GM12878 (cell line): ENCODE results near the gene CHPT1. TPM values are rescaled to one million over a fixed set of nuclear protein-coding genes. Genes with fewer than 3 reads are reported as not detected.

Experiments used
- ATAC-seq: fragments of 200-7000 bp; cut with Tn5 transposase; 3 replicates; pipeline ENCODE4 v1.9.1; 2020; ENCODE audit warnings: mild to moderate bottlenecking, moderate library complexity
- BruUV-seq: library from RNA; stranded (reverse); fragments of 400-500 nt; replicated peaks from 2 replicates; lab custom pipeline; 2021; lab: Mats Ljungman, UMichigan
- CTCF ChIA-PET: fragments of 300-600 bp; sonication (Branson Sonifier 250); formaldehyde crosslinking; extraction: SDS; loops from one replicate; lab custom pipeline; 2021; ENCODE audit warnings: inconsistent platforms; lab: Yijun Ruan, JAX
- POLR2A ChIA-PET: fragments of 350-600 bp; formaldehyde crosslinking; extraction: SDS; loops from one replicate; lab custom pipeline; 2021; ENCODE audit warnings: inconsistent platforms; lab: Charles Lee
- RAD21 ChIA-PET: fragments of 300-600 bp; sonication (Branson Sonifier 250); formaldehyde crosslinking; loops from one replicate; lab custom pipeline; 2023; ENCODE audit warnings: antibody characterized with exemption; ENCODE audit not compliant: unreplicated experiment; lab: Charles Lee
- SMC1A ChIA-PET: fragments of 300-600 bp; sonication (Branson Sonifier 250); formaldehyde crosslinking; loops from one replicate; lab custom pipeline; 2023; ENCODE audit not compliant: unreplicated experiment, uncharacterized antibody; lab: Charles Lee
- DNase-seq: peaks from one replicate; pipeline ENCODE4 v3.0.0-alpha.2; 2011; ENCODE audit warnings: low read depth, low spot score
- FAIRE-seq: peaks from 3 replicates; lab custom pipeline; 2011; peaks lifted over from hg19 to GRCh38; lab: Jason Lieb, UNC
- H2AFZ ChIP-seq: 2 replicates; pipeline ENCODE4 v1.6.0; 2011; ENCODE audit warnings: low read depth, low read length, control low read depth; ENCODE audit not compliant: control insufficient read depth
- H3K27ac ChIP-seq: 2 replicates; pipeline ENCODE4 v1.5.1; 2011; ENCODE audit warnings: control low read depth; ENCODE audit not compliant: control insufficient read depth, insufficient read depth
- H3K27me3 ChIP-seq, 2 experiments: replicated peaks in 1 of 2; 2 replicates each; pipeline versions ENCODE4 v1.6.0 to v1.6.1; 2011; ENCODE audit warnings: low read length in 1 of 2; ENCODE audit not compliant: control insufficient read depth in 2 of 2, insufficient read depth in 2 of 2
- H3K36me3 ChIP-seq, 2 experiments: 2 replicates each; pipeline ENCODE4 v1.5.1; 2011; ENCODE audit warnings: low read length in 1 of 2; ENCODE audit not compliant: control insufficient read depth in 2 of 2, insufficient read depth in 2 of 2
- H3K4me1 ChIP-seq: 2 replicates; pipeline ENCODE4 v1.6.1; 2011; ENCODE audit warnings: mild to moderate bottlenecking, low read length, moderate library complexity, mixed read lengths; ENCODE audit not compliant: control insufficient read depth, insufficient read depth
- H3K4me2 ChIP-seq: 2 replicates; pipeline ENCODE4 v1.6.0; 2011; ENCODE audit warnings: control low read depth; ENCODE audit not compliant: control insufficient read depth, insufficient read depth
- H3K4me3 ChIP-seq: fragments of 200-600 bp; sonication (generic); 2 replicates; pipeline ENCODE4 v1.5.1; 2016
- H3K79me2 ChIP-seq: 2 replicates; pipeline ENCODE4 v1.6.0; 2011; ENCODE audit warnings: low read length; ENCODE audit not compliant: control insufficient read depth, insufficient read depth
- H3K9ac ChIP-seq: 2 replicates; pipeline ENCODE4 v1.8.0; 2011; ENCODE audit warnings: low read length, control low read depth, mixed read lengths; ENCODE audit not compliant: control insufficient read depth, insufficient read depth
- H3K9me3 ChIP-seq: replicated peaks from 3 replicates; pipeline ENCODE4 v1.5.1; 2011; ENCODE audit warnings: mild to moderate bottlenecking, low read length; ENCODE audit not compliant: control insufficient read depth, insufficient read depth
- H4K20me1 ChIP-seq: 2 replicates; pipeline ENCODE4 v1.6.0; 2011; ENCODE audit not compliant: control insufficient read depth, insufficient read depth
- ASH2L ChIP-seq: fragments of 300-600, 200-600 bp; sonication (generic); IDR thresholded peaks from 2 replicates; pipeline ENCODE4 v1.6.1; 2017; ENCODE audit warnings: low read depth, mild to moderate bottlenecking, borderline replicate concordance
- BCL3 ChIP-seq: IDR thresholded peaks from 2 replicates; pipeline ENCODE4 v1.6.1; 2011; ENCODE audit warnings: borderline replicate concordance, low read depth, mild to moderate bottlenecking, moderate library complexity, low read length; ENCODE audit not compliant: insufficient read depth, poor library complexity, severe bottlenecking
- BRCA1 ChIP-seq: IDR thresholded peaks from 2 replicates; pipeline ENCODE4 v1.6.1; 2011; ENCODE audit warnings: low read depth, low read length, improper control_type of control experiment
- CBX3 ChIP-seq: fragments of 200-600 bp; sonication (generic); IDR thresholded peaks from 2 replicates; pipeline ENCODE4 v1.6.1; 2016; ENCODE audit warnings: low read depth, borderline replicate concordance
- E4F1 ChIP-seq: fragments of 450-650 bp; IDR thresholded peaks from 2 replicates; pipeline ENCODE4 v1.6.1; 2018; ENCODE audit warnings: borderline replicate concordance, mild to moderate bottlenecking; ENCODE audit not compliant: partially characterized antibody
- PAX8 ChIP-seq: fragments of 450-650 bp; IDR thresholded peaks from 2 replicates; pipeline ENCODE4 v1.6.1; 2017; ENCODE audit warnings: mild to moderate bottlenecking, moderate library complexity
- PBX3 ChIP-seq: IDR thresholded peaks from 2 replicates; pipeline ENCODE4 v1.6.1; 2011; ENCODE audit warnings: mild to moderate bottlenecking, low read depth, low read length, moderate library complexity; ENCODE audit not compliant: insufficient replicate concordance
- POLR2AphosphoS5 ChIP-seq: IDR thresholded peaks from 2 replicates; pipeline ENCODE4 v1.6.1; 2011; ENCODE audit warnings: mild to moderate bottlenecking, low read length, inconsistent platforms
- SMARCA5 ChIP-seq: fragments of 450-650 bp; IDR thresholded peaks from 2 replicates; pipeline ENCODE4 v1.6.1; 2017; ENCODE audit warnings: mild to moderate bottlenecking
- SREBF1 ChIP-seq: IDR thresholded peaks from 2 replicates; pipeline ENCODE4 v1.6.1; 2012; ENCODE audit warnings: mild to moderate bottlenecking, low read length
- SRF ChIP-seq, 2 experiments: IDR thresholded peaks; 2 replicates each; pipeline ENCODE4 v1.6.1; 2011; ENCODE audit warnings: low read depth in 2 of 2, low read length in 2 of 2, mild to moderate bottlenecking in 1 of 2, moderate library complexity in 1 of 2
- SUZ12 ChIP-seq: fragments of 200-600 bp; sonication (generic); IDR thresholded peaks from one replicate; pipeline ENCODE4 v1.6.1; 2018; ENCODE audit warnings: antibody characterized with exemption, mild to moderate bottlenecking; ENCODE audit not compliant: unreplicated experiment
- ZNF207 ChIP-seq: fragments of 450-650 bp; IDR thresholded peaks from 2 replicates; pipeline ENCODE4 v1.6.1; 2014; ENCODE audit warnings: antibody characterized with exemption, mild to moderate bottlenecking, borderline replicate concordance
- ZNF384 ChIP-seq: IDR thresholded peaks from 2 replicates; pipeline ENCODE4 v1.6.1; 2012; ENCODE audit warnings: low read depth, mild to moderate bottlenecking, low read length, improper control_type of control experiment, borderline replicate concordance
- in situ Hi-C: fragments of 300-500 bp; cut with MboI; formaldehyde crosslinking; loops from 9 replicates; pipeline ENCODE4 v1.14.3; 2018; ENCODE audit warnings: mixed read lengths
- intact Hi-C: fragments of 100-400 bp; cut with micrococcal nuclease; formaldehyde crosslinking; loops from one replicate; pipeline ENCODE4 v1.14.2; 2022; ENCODE audit not compliant: unreplicated experiment
- polyA plus RNA-seq, 11 experiments: library from polyadenylated mRNA; depleted of rRNA in 4 of 11; unstranded in 6 of 11; stranded (reverse) in 5 of 11; fragments of >200 nt; fragmentation: Nextera tagmentation in 4 of 11; fragmentation: Illumina TruSeq in 1 of 11; extraction: Ambion mirVana in 4 of 11; extraction: Trizol in 1 of 11; gene quantifications; 1 replicate in 1 of 11; 2 replicates in 10 of 11; pipeline versions ENCODE4 v1.2.1 to v1.2.3, GENCODE V29; 2011 to 2016; ENCODE audit warnings: inconsistent platforms in 2 of 11, missing spikeins in 2 of 11, low read depth in 1 of 11
- total RNA-seq, 4 experiments: library from RNA; depleted of rRNA in 3 of 4; stranded (reverse); fragments of >200 nt in 3 of 4; fragmentation: Illumina TruSeq in 1 of 4; extraction: Trizol in 1 of 4; gene quantifications; 2 replicates each; pipeline versions ENCODE4 v1.2.1 to v1.2.3, GENCODE V29; 2013 to 2021
- TF ChIP-seq, protein P1 (sequence below): IDR thresholded peaks from 2 replicates; pipeline ENCODE4 v1.6.1; 2012; ENCODE audit warnings: improper control_type of control experiment, low read depth, low read length; ENCODE audit not compliant: insufficient replicate concordance

The CHPT1 gene
- total and polyA plus RNA-seq, 10 of the 15 experiments (the other 5 are each of a cell fraction or from before 2014, with no cell fraction given) = 0.85 to 10.2 (median 3.9) TPM

- in situ Hi-C loops = no loop called here
- RAD21 ChIA-PET = no interaction called here
- FAIRE-seq = no peak
- TF ChIP-seq BRCA1 (no peak), CBX3 (no peak), ZNF207 (no peak), SUZ12 (no peak), PBX3 (no peak), SRF (IDR thresholded peaks at IDR 0.05; ENCODE audit: low read depth in 2 of 2, low read length in 2 of 2) (no peak), SMARCA5 (no peak), E4F1 (no peak), ASH2L (no peak), POLR2AphosphoS5 (no peak), ZNF384 (no peak), BCL3 (no peak), SREBF1 (no peak), PAX8 (no peak)
- TF ChIP-seq, protein P1, sequence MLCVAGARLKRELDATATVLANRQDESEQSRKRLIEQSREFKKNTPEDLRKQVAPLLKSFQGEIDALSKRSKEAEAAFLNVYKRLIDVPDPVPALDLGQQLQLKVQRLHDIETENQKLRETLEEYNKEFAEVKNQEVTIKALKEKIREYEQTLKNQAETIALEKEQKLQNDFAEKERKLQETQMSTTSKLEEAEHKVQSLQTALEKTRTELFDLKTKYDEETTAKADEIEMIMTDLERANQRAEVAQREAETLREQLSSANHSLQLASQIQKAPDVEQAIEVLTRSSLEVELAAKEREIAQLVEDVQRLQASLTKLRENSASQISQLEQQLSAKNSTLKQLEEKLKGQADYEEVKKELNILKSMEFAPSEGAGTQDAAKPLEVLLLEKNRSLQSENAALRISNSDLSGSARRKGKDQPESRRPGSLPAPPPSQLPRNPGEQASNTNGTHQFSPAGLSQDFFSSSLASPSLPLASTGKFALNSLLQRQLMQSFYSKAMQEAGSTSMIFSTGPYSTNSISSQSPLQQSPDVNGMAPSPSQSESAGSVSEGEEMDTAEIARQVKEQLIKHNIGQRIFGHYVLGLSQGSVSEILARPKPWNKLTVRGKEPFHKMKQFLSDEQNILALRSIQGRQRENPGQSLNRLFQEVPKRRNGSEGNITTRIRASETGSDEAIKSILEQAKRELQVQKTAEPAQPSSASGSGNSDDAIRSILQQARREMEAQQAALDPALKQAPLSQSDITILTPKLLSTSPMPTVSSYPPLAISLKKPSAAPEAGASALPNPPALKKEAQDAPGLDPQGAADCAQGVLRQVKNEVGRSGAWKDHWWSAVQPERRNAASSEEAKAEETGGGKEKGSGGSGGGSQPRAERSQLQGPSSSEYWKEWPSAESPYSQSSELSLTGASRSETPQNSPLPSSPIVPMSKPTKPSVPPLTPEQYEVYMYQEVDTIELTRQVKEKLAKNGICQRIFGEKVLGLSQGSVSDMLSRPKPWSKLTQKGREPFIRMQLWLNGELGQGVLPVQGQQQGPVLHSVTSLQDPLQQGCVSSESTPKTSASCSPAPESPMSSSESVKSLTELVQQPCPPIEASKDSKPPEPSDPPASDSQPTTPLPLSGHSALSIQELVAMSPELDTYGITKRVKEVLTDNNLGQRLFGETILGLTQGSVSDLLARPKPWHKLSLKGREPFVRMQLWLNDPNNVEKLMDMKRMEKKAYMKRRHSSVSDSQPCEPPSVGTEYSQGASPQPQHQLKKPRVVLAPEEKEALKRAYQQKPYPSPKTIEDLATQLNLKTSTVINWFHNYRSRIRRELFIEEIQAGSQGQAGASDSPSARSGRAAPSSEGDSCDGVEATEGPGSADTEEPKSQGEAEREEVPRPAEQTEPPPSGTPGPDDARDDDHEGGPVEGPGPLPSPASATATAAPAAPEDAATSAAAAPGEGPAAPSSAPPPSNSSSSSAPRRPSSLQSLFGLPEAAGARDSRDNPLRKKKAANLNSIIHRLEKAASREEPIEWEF = no peak
Observed at GRCh38 chr12:101727098-101727497, 29.7 kb downstream of the CHPT1 start.

More at GRCh38 chr12:101727098-101727497, 29.7 kb downstream of the CHPT1 start:
- no peaks in the 10 kb centered on the region for H3K79me2 ChIP-seq
- CTCF ChIA-PET = no interaction called here
- no peak overlapping the region for H3K4me2 ChIP-seq
- H3K27me3 ChIP-seq = no peaks in the 10 kb centered on the region
- POLR2A ChIA-PET = no interaction called here
- H2AFZ ChIP-seq = no peak overlapping the region
- intact Hi-C loops = no loop called here
- no peaks in the 10 kb centered on the region; a peak in 1 of 4 replicates for H3K36me3 ChIP-seq
- H4K20me1 ChIP-seq = no peaks in the 10 kb centered on the region
- no peak overlapping the region for H3K27ac ChIP-seq
- no TSS peak for BruUV-seq
- ATAC-seq = no peak
- H3K9me3 ChIP-seq = no peaks in the 10 kb centered on the region
- no peak overlapping the region for H3K4me3 ChIP-seq
- no peak for DNase-seq
- no peak overlapping the region for H3K9ac ChIP-seq
- SMC1A ChIA-PET = interaction anchor here (1.2 kb wide), 1 partner anchor 9 kb away, joined by 3 read pairs; no protein-coding TSS in a partner anchor
- no peaks in the 10 kb centered on the region for H3K4me1 ChIP-seq
